K562 (cell line): ENCODE data around the gene ZBED4. TPM values are rescaled to one million over a fixed set of nuclear protein-coding genes. Genes with fewer than 3 reads are reported as not detected.
A peak's percentile ranks its signal among the peaks of the same experiment; 100 is the strongest.

Experiments used
- CBX1 ChIP-seq: sonication (generic); IDR thresholded peaks from 2 replicates; pipeline ENCODE4 v1.6.1; 2016; ENCODE audit warnings: antibody characterized with exemption, low read depth, mild to moderate bottlenecking
- CBX3 ChIP-seq, 2 experiments: IDR thresholded peaks; 1 replicate in 1 of 2; 2 replicates in 1 of 2; pipeline ENCODE4 v1.6.1; 2012; ENCODE audit warnings: inconsistent platforms in 2 of 2, low read length in 2 of 2, borderline replicate concordance in 1 of 2, control low read depth in 1 of 2
- CEBPZ ChIP-seq: fragments of 150-350 bp; IDR thresholded peaks from 2 replicates; pipeline ENCODE4 v1.6.1; 2014; ENCODE audit warnings: low read depth, mild to moderate bottlenecking, low read length, borderline replicate concordance
- CLOCK ChIP-seq: fragments of 250-450 bp; sonication (Bioruptor Pico); IDR thresholded peaks from 2 replicates; pipeline ENCODE4 v1.4.0; 2020; ENCODE audit warnings: mild to moderate bottlenecking, moderate library complexity, borderline replicate concordance
- KLF6 ChIP-seq: fragments of 250-450 bp; sonication (Bioruptor Pico); IDR thresholded peaks from 2 replicates; pipeline ENCODE4 v1.4.0; 2020; ENCODE audit warnings: mild to moderate bottlenecking, moderate library complexity, borderline replicate concordance
- RBBP5 ChIP-seq: fragments of 200-600 bp; sonication (generic); IDR thresholded peaks from 2 replicates; pipeline ENCODE4 v1.6.1; 2012; ENCODE audit warnings: borderline replicate concordance, mild to moderate bottlenecking, low read length, control low read depth, inconsistent platforms; ENCODE audit not compliant: insufficient read depth, poor library complexity, severe bottlenecking
- RERE ChIP-seq: sonication (generic); formaldehyde crosslinking; IDR thresholded peaks from 2 replicates; pipeline ENCODE4 v1.8.0; 2023; ENCODE audit warnings: missing genetic modification reagents, mild to moderate bottlenecking, borderline replicate concordance
- YY1 ChIP-seq, 3 experiments: IDR thresholded peaks; 2 replicates each; pipeline ENCODE4 v1.6.1; 2011; ENCODE audit warnings: low read length in 2 of 3, mild to moderate bottlenecking in 2 of 3, moderate library complexity in 2 of 3, borderline replicate concordance in 1 of 3, control low read depth in 1 of 3, low read depth in 1 of 3; ENCODE audit not compliant: insufficient read depth in 3 of 3, insufficient replicate concordance in 2 of 3, control insufficient read depth in 1 of 3, insufficient read length in 1 of 3; ENCODE audit errors: extremely low read depth in 1 of 3
- ZBTB1 ChIP-seq: sonication (generic); formaldehyde crosslinking; IDR thresholded peaks from 2 replicates; pipeline ENCODE4 v1.8.1; 2023; ENCODE audit warnings: missing genetic modification reagents, low read depth, mild to moderate bottlenecking, borderline replicate concordance
- ZNF140 ChIP-seq: fragments of 250-450 bp; sonication (Bioruptor Pico); IDR thresholded peaks from 2 replicates; pipeline ENCODE4 v1.8.0; 2021; ENCODE audit warnings: moderate library complexity, mild to moderate bottlenecking, inconsistent platforms
- ZNF197 ChIP-seq: fragments of 200-800 bp; sonication (Bioruptor generic); IDR thresholded peaks from 2 replicates; pipeline ENCODE4 v1.6.1; 2016; ENCODE audit warnings: low read depth, missing genetic modification characterization, missing compliant biosample characterization
- ZNF384 ChIP-seq: IDR thresholded peaks from 2 replicates; pipeline ENCODE4 v1.6.1; 2012; ENCODE audit warnings: low read depth, low read length, improper control_type of control experiment
- polyA plus RNA-seq, 8 experiments: library from polyadenylated mRNA; depleted of rRNA in 4 of 8; stranded (reverse) in 5 of 8; unstranded in 3 of 8; fragments of >200 nt; fragmentation: Nextera tagmentation in 2 of 8; fragmentation: Illumina TruSeq in 1 of 8; extraction: Ambion mirVana in 2 of 8; extraction: Trizol in 1 of 8; gene quantifications; 2 replicates each; pipeline versions ENCODE4 v1.2.1 to v1.2.3, GENCODE V29; 2011 to 2014; ENCODE audit warnings: inconsistent platforms in 1 of 8, missing spikeins in 1 of 8
- total RNA-seq, 7 experiments: library from RNA; depleted of rRNA in 6 of 7; stranded (reverse); fragments of >200 nt in 6 of 7; fragmentation: Illumina TruSeq in 2 of 7; extraction: Trizol in 2 of 7; gene quantifications; 2 replicates each; pipeline versions ENCODE4 v1.2.1 to v1.2.3, GENCODE V29; 2011 to 2021; ENCODE audit warnings: low replicate concordance in 1 of 7

Gene ZBED4
- total and polyA plus RNA-seq, 9 of the 15 experiments (the other 6 are each of a cell fraction or from before 2014, with no cell fraction given): 1.5 to 16.8 (median 7.4) TPM

- TF ChIP-seq ZBTB1 (CRISPR knock-in tag) (no peak), KLF6 (CRISPR knock-in tag) (0 out of 2 replicates have a peak, but pooled peaks have one; percentile 38), RBBP5 (peak; percentile 29), CEBPZ (no peak), CLOCK (CRISPR knock-in tag) (no peak), CBX3 (IDR thresholded peaks at IDR 0.05; ENCODE audit: borderline replicate concordance in 1 of 2, low read length in 2 of 2) (peak in 1 of 2 experiments; percentile 46; a peak in 1 of 3 replicates), RERE (no peak), ZNF140 (no peak), ZNF197 (peak; percentile 63; the same call in 1 of the 2 replicates), YY1 (IDR thresholded peaks at IDR 0.05; ENCODE audit: borderline replicate concordance in 1 of 3, control insufficient read depth in 1 of 3, extremely low read depth in 1 of 3, insufficient read depth in 3 of 3, insufficient read length in 1 of 3, insufficient replicate concordance in 2 of 3, low read depth in 1 of 3, low read length in 2 of 3) (peak in 1 of 3 experiments; percentile 76), ZNF384 (0 out of 2 replicates have a peak, but pooled peaks have one; percentile 5), CBX1 (no peak)
Measured at GRCh38 chr22:49807780-49808708, 45.6 kb upstream of the ZBED4 start (continued).
